Neuron (in vitro differentiated cells): ENCODE results near the gene CCDC63.

Source experiments
- H2AFZ ChIP-seq: one replicate; pipeline ENCODE4 v1.6.1; 2013; ENCODE audit warnings: low read depth, mild to moderate bottlenecking, inconsistent platforms, low read length, moderate library complexity
- H3K27me3 ChIP-seq: one replicate; pipeline ENCODE4 v1.6.1; 2013; ENCODE audit warnings: low read length; ENCODE audit not compliant: insufficient read depth
- H3K36me3 ChIP-seq: one replicate; pipeline ENCODE4 v1.6.1; 2013; ENCODE audit warnings: low read length; ENCODE audit not compliant: insufficient read depth
- H3K4me1 ChIP-seq: one replicate; pipeline ENCODE4 v1.6.1; 2013; ENCODE audit warnings: low read length; ENCODE audit not compliant: insufficient read depth
- H3K4me3 ChIP-seq: 2 replicates; pipeline ENCODE4 v1.5.1; 2013; ENCODE audit warnings: mild to moderate bottlenecking, low read length, moderate library complexity
- H3K9me3 ChIP-seq: one replicate; pipeline ENCODE4 v1.6.1; 2013; ENCODE audit warnings: low read length

Gene CCDC63

GRCh38 chr12:110923192-110923591 is 76.4 kb downstream of the CCDC63 start:
- no peaks in the 10 kb centered on the region for H3K36me3 ChIP-seq
- no peaks in the 10 kb centered on the region for H3K9me3 ChIP-seq
- no peak overlapping the region for H3K4me3 ChIP-seq
- no peaks in the 10 kb centered on the region for H3K27me3 ChIP-seq
- H2AFZ ChIP-seq, result no peak overlapping the region
- H3K4me1 ChIP-seq, result no peaks in the 10 kb centered on the region

GRCh38 chr12:110923692-110924334 is 77.0 kb downstream of the CCDC63 start:
- Histone ChIP-seq H3K36me3 (no peaks in the 10 kb centered on the region), H3K4me1 (no peaks in the 10 kb centered on the region), H3K4me3 (no peak overlapping the region), H2AFZ (no peak overlapping the region), H3K27me3 (no peaks in the 10 kb centered on the region), H3K9me3 (no peaks in the 10 kb centered on the region)

- Histone ChIP-seq H3K4me1 (no peaks in the 10 kb centered on the region), H3K4me3 (no peak overlapping the region), H3K9me3 (no peaks in the 10 kb centered on the region), H2AFZ (no peak overlapping the region), H3K36me3 (no peaks in the 10 kb centered on the region), H3K27me3 (no peaks in the 10 kb centered on the region)
Measured at GRCh38 chr12:110927546-110927945, 80.8 kb downstream of the CCDC63 start.

GRCh38 chr12:110928700-110929099 is 81.9 kb downstream of the CCDC63 start:
- Histone ChIP-seq H2AFZ (no peak overlapping the region), H3K9me3 (no peaks in the 10 kb centered on the region), H3K4me3 (no peak overlapping the region), H3K27me3 (no peaks in the 10 kb centered on the region), H3K4me1 (no peaks in the 10 kb centered on the region), H3K36me3 (no peaks in the 10 kb centered on the region)

- no peaks in the 10 kb centered on the region for H3K27me3 ChIP-seq
- H3K4me1 ChIP-seq, result no peaks in the 10 kb centered on the region
- H3K36me3 ChIP-seq, result no peaks in the 10 kb centered on the region
- H3K4me3 ChIP-seq, result no peak overlapping the region
- H2AFZ ChIP-seq, result no peak overlapping the region
- H3K9me3 ChIP-seq, result no peaks in the 10 kb centered on the region
Measured at GRCh38 chr12:110929818-110930217, 83.0 kb downstream of the CCDC63 start.

- no peaks in the 10 kb centered on the region for H3K27me3 ChIP-seq
- H3K9me3 ChIP-seq, result no peaks in the 10 kb centered on the region
- H2AFZ ChIP-seq, result no peak overlapping the region
- H3K36me3 ChIP-seq, result no peaks in the 10 kb centered on the region
- no peak overlapping the region for H3K4me3 ChIP-seq
- H3K4me1 ChIP-seq, result no peaks in the 10 kb centered on the region
Measured at GRCh38 chr12:110930348-110931314, 83.8 kb downstream of the CCDC63 start.

- no peak overlapping the region for H2AFZ ChIP-seq
- H3K27me3 ChIP-seq, result peaks cover under 1% of the 10 kb centered on the region
- H3K4me3 ChIP-seq, result no peak overlapping the region
Measured at GRCh38 chr12:110931315-110931728, 84.5 kb downstream of the CCDC63 start.

GRCh38 chr12:110932046-110932445 is 85.3 kb downstream of the CCDC63 start:
- no peaks in the 10 kb centered on the region for H3K36me3 ChIP-seq
- H3K27me3 ChIP-seq, result peaks cover 3% of the 10 kb centered on the region
- no peak overlapping the region for H3K4me3 ChIP-seq
- H3K9me3 ChIP-seq, result no peaks in the 10 kb centered on the region
- no peaks in the 10 kb centered on the region for H3K4me1 ChIP-seq
- no peak overlapping the region for H2AFZ ChIP-seq

More at GRCh38 chr12:110931315-110931728, 84.5 kb downstream of the CCDC63 start:
- H3K9me3 ChIP-seq, result no peaks in the 10 kb centered on the region
- no peaks in the 10 kb centered on the region for H3K4me1 ChIP-seq
- H3K36me3 ChIP-seq, result no peaks in the 10 kb centered on the region

- Histone ChIP-seq H3K4me3 (no peak overlapping the region), H3K27me3 (peaks cover 3% of the 10 kb centered on the region)
Measured at GRCh38 chr12:110933326-110933974, 86.7 kb downstream of the CCDC63 start.

GRCh38 chr12:110934093-110934852 is 87.5 kb downstream of the CCDC63 start:
- H3K4me3 ChIP-seq, result no peak overlapping the region
- peaks cover 3% of the 10 kb centered on the region for H3K27me3 ChIP-seq
- no peaks in the 10 kb centered on the region for H3K4me1 ChIP-seq
- no peaks in the 10 kb centered on the region for H3K9me3 ChIP-seq
- no peak overlapping the region for H2AFZ ChIP-seq
- H3K36me3 ChIP-seq, result no peaks in the 10 kb centered on the region

More at GRCh38 chr12:110933326-110933974, 86.7 kb downstream of the CCDC63 start:
- H3K9me3 ChIP-seq, result no peaks in the 10 kb centered on the region
- no peaks in the 10 kb centered on the region for H3K4me1 ChIP-seq
- no peak overlapping the region for H2AFZ ChIP-seq
- no peaks in the 10 kb centered on the region for H3K36me3 ChIP-seq

GRCh38 chr12:110935588-110935987 is 88.8 kb downstream of the CCDC63 start:
- no peaks in the 10 kb centered on the region for H3K4me1 ChIP-seq
- H3K27me3 ChIP-seq, result peaks cover 3% of the 10 kb centered on the region
- no peak overlapping the region for H2AFZ ChIP-seq
- H3K36me3 ChIP-seq, result no peaks in the 10 kb centered on the region
- no peak overlapping the region for H3K4me3 ChIP-seq
- H3K9me3 ChIP-seq, result no peaks in the 10 kb centered on the region

- Histone ChIP-seq H3K9me3 (no peaks in the 10 kb centered on the region), H2AFZ (no peak overlapping the region), H3K4me1 (no peaks in the 10 kb centered on the region), H3K27me3 (peaks cover 3% of the 10 kb centered on the region), H3K4me3 (no peak overlapping the region), H3K36me3 (no peaks in the 10 kb centered on the region)
Measured at GRCh38 chr12:110936367-110937103, 89.7 kb downstream of the CCDC63 start.
